ENCODE results near the gene DCC. TPM values are rescaled to one million over a fixed set of nuclear protein-coding genes. Genes with fewer than 3 reads are reported as not detected.

The DCC gene
- total RNA-seq, 2 donors from 2014 or later: not detected

- no peaks in the 10 kb centered on the region for H3K27me3 Mint-ChIP-seq
- H3K4me3 Mint-ChIP-seq: no peak overlapping the region
- H3K4me1 Mint-ChIP-seq (ENCODE audit: low read depth in 2 of 2): no peaks in the 10 kb centered on the region
- H3K36me3 Mint-ChIP-seq: no peaks in the 10 kb centered on the region
- ATAC-seq (no peak), DNase-seq (ENCODE audit: low spot score) (no peak)
- peaks cover 2% of the 10 kb centered on the region for H3K9me3 Mint-ChIP-seq
- H3K27ac Mint-ChIP-seq: no peak overlapping the region
Measured at GRCh38 chr18:52452427-52452826, 112.4 kb downstream of the DCC start.

GRCh38 chr18:52459890-52460289, 119.9 kb downstream of the DCC start:
- Mint-ChIP-seq H3K4me3 (no peak overlapping the region), H3K36me3 (no peaks in the 10 kb centered on the region), H3K27me3 (no peaks in the 10 kb centered on the region), H3K27ac (no peak overlapping the region), H3K4me1 (ENCODE audit: low read depth in 2 of 2) (no peaks in the 10 kb centered on the region), H3K9me3 (peaks cover 15% of the 10 kb centered on the region)
- DNase-seq (ENCODE audit: low spot score) (no peak), ATAC-seq (no peak)

GRCh38 chr18:52462853-52463252, 122.9 kb downstream of the DCC start:
- no peak overlapping the region for H3K27ac Mint-ChIP-seq
- ATAC-seq (no peak), DNase-seq (ENCODE audit: low spot score) (no peak)
- H3K9me3 Mint-ChIP-seq: peaks cover 23% of the 10 kb centered on the region
- H3K4me1 Mint-ChIP-seq (ENCODE audit: low read depth in 2 of 2): no peaks in the 10 kb centered on the region
- no peaks in the 10 kb centered on the region for H3K36me3 Mint-ChIP-seq
- no peaks in the 10 kb centered on the region for H3K27me3 Mint-ChIP-seq
- no peak overlapping the region for H3K4me3 Mint-ChIP-seq

GRCh38 chr18:52465391-52465790, 125.4 kb downstream of the DCC start:
- H3K4me1 Mint-ChIP-seq (ENCODE audit: low read depth in 2 of 2): no peaks in the 10 kb centered on the region
- DNase-seq (ENCODE audit: low spot score) (no peak), ATAC-seq (no peak)
- peaks cover 19% of the 10 kb centered on the region for H3K9me3 Mint-ChIP-seq
- H3K4me3 Mint-ChIP-seq: no peak overlapping the region
- no peaks in the 10 kb centered on the region for H3K27me3 Mint-ChIP-seq
- no peaks in the 10 kb centered on the region for H3K36me3 Mint-ChIP-seq
- no peak overlapping the region for H3K27ac Mint-ChIP-seq

GRCh38 chr18:52468496-52468895, 128.5 kb downstream of the DCC start:
- peaks cover 13% of the 10 kb centered on the region for H3K9me3 Mint-ChIP-seq
- no peak for DNase-seq (ENCODE audit: low spot score)
- H3K27ac Mint-ChIP-seq: no peak overlapping the region
- no peaks in the 10 kb centered on the region for H3K36me3 Mint-ChIP-seq
- no peaks in the 10 kb centered on the region for H3K4me1 Mint-ChIP-seq (ENCODE audit: low read depth in 2 of 2)
- no peaks in the 10 kb centered on the region for H3K27me3 Mint-ChIP-seq
- H3K4me3 Mint-ChIP-seq: no peak overlapping the region
- no peak for ATAC-seq

GRCh38 chr18:52475325-52475724, 135.3 kb downstream of the DCC start:
- no peaks in the 10 kb centered on the region for H3K4me1 Mint-ChIP-seq (ENCODE audit: low read depth in 2 of 2)

GRCh38 chr18:52481116-52481515, 141.1 kb downstream of the DCC start:
- ATAC-seq (no peak), DNase-seq (ENCODE audit: low spot score) (no peak)
- no peak overlapping the region for H3K4me3 Mint-ChIP-seq
- H3K27me3 Mint-ChIP-seq: no peaks in the 10 kb centered on the region
- H3K4me1 Mint-ChIP-seq (ENCODE audit: low read depth in 2 of 2): no peaks in the 10 kb centered on the region
- no peak overlapping the region for H3K27ac Mint-ChIP-seq
- H3K36me3 Mint-ChIP-seq: no peaks in the 10 kb centered on the region
- H3K9me3 Mint-ChIP-seq: peaks cover 11% of the 10 kb centered on the region

More at GRCh38 chr18:52475325-52475724, 135.3 kb downstream of the DCC start:
- Mint-ChIP-seq H3K9me3 (peaks cover 8% of the 10 kb centered on the region), H3K4me3 (no peak overlapping the region), H3K36me3 (no peaks in the 10 kb centered on the region), H3K27me3 (no peaks in the 10 kb centered on the region), H3K27ac (no peak overlapping the region)
- DNase-seq (ENCODE audit: low spot score) (no peak), ATAC-seq (no peak)

- Mint-ChIP-seq H3K4me1 (ENCODE audit: low read depth in 2 of 2) (no peaks in the 10 kb centered on the region), H3K27me3 (no peaks in the 10 kb centered on the region), H3K4me3 (no peak overlapping the region), H3K36me3 (no peaks in the 10 kb centered on the region), H3K9me3 (peaks cover 11% of the 10 kb centered on the region), H3K27ac (no peak overlapping the region)
- no peak for DNase-seq (ENCODE audit: low spot score)
- ATAC-seq: no peak
Measured at GRCh38 chr18:52484977-52485376, 145.0 kb downstream of the DCC start.

GRCh38 chr18:52486052-52486451, 146.1 kb downstream of the DCC start:
- peaks cover 11% of the 10 kb centered on the region for H3K9me3 Mint-ChIP-seq
- H3K36me3 Mint-ChIP-seq: no peaks in the 10 kb centered on the region
- H3K4me3 Mint-ChIP-seq: no peak overlapping the region
- no peak for DNase-seq (ENCODE audit: low spot score)
- no peaks in the 10 kb centered on the region for H3K27me3 Mint-ChIP-seq
- H3K27ac Mint-ChIP-seq: no peak overlapping the region
- ATAC-seq: no peak
- H3K4me1 Mint-ChIP-seq (ENCODE audit: low read depth in 2 of 2): no peaks in the 10 kb centered on the region

GRCh38 chr18:52489396-52490306, 149.7 kb downstream of the DCC start:
- Mint-ChIP-seq H3K36me3 (peaks cover 7% of the 10 kb centered on the region), H3K9me3 (peaks cover 7% of the 10 kb centered on the region), H3K27me3 (no peaks in the 10 kb centered on the region), H3K4me1 (ENCODE audit: low read depth in 2 of 2) (no peaks in the 10 kb centered on the region), H3K27ac (no peak overlapping the region), H3K4me3 (no peak overlapping the region)
- ATAC-seq: no peak
- DNase-seq (ENCODE audit: low spot score): no peak

GRCh38 chr18:52496426-52496825, 156.4 kb downstream of the DCC start:
- peaks cover 11% of the 10 kb centered on the region for H3K36me3 Mint-ChIP-seq
- no peak overlapping the region for H3K4me3 Mint-ChIP-seq
- no peaks in the 10 kb centered on the region for H3K4me1 Mint-ChIP-seq (ENCODE audit: low read depth in 2 of 2)
- no peak for DNase-seq (ENCODE audit: low spot score)
- H3K27me3 Mint-ChIP-seq: no peaks in the 10 kb centered on the region
- peaks cover 8% of the 10 kb centered on the region for H3K9me3 Mint-ChIP-seq
- no peak overlapping the region for H3K27ac Mint-ChIP-seq
- ATAC-seq: no peak

- Mint-ChIP-seq H3K4me3 (no peak overlapping the region), H3K36me3 (peaks cover 8% of the 10 kb centered on the region), H3K4me1 (ENCODE audit: low read depth in 2 of 2) (no peaks in the 10 kb centered on the region), H3K9me3 (peaks cover 10% of the 10 kb centered on the region), H3K27me3 (no peaks in the 10 kb centered on the region), H3K27ac (no peak overlapping the region)
- DNase-seq (ENCODE audit: low spot score): no peak
- no peak for ATAC-seq
Measured at GRCh38 chr18:52499016-52499415, 159.0 kb downstream of the DCC start.

GRCh38 chr18:52499644-52500043, 159.6 kb downstream of the DCC start:
- ATAC-seq: no peak
- no peak overlapping the region for H3K4me3 Mint-ChIP-seq
- H3K36me3 Mint-ChIP-seq: peaks cover 4% of the 10 kb centered on the region
- H3K9me3 Mint-ChIP-seq: peaks cover 8% of the 10 kb centered on the region
- H3K4me1 Mint-ChIP-seq (ENCODE audit: low read depth in 2 of 2): no peaks in the 10 kb centered on the region
- H3K27me3 Mint-ChIP-seq: no peaks in the 10 kb centered on the region
- no peak overlapping the region for H3K27ac Mint-ChIP-seq
- no peak for DNase-seq (ENCODE audit: low spot score)

GRCh38 chr18:52504589-52504988, 164.6 kb downstream of the DCC start:
- Mint-ChIP-seq H3K36me3 (no peaks in the 10 kb centered on the region), H3K4me3 (no peak overlapping the region), H3K4me1 (ENCODE audit: low read depth in 2 of 2) (no peaks in the 10 kb centered on the region), H3K27ac (no peak overlapping the region), H3K27me3 (no peaks in the 10 kb centered on the region), H3K9me3 (peaks cover 6% of the 10 kb centered on the region)
- no peak for ATAC-seq
- no peak for DNase-seq (ENCODE audit: low spot score)

- H3K27ac Mint-ChIP-seq: no peak overlapping the region
- no peaks in the 10 kb centered on the region for H3K27me3 Mint-ChIP-seq
- no peak for DNase-seq (ENCODE audit: low spot score)
- H3K4me1 Mint-ChIP-seq (ENCODE audit: low read depth in 2 of 2): no peaks in the 10 kb centered on the region
- no peak overlapping the region for H3K4me3 Mint-ChIP-seq
- no peaks in the 10 kb centered on the region for H3K36me3 Mint-ChIP-seq
- no peak for ATAC-seq
- peaks cover 3% of the 10 kb centered on the region for H3K9me3 Mint-ChIP-seq
Measured at GRCh38 chr18:52510139-52510538, 170.1 kb downstream of the DCC start.

Data from natural killer cell treated with Interleukin-12 subunit alpha and Interleukin-12 subunit beta and Interleukin-15 and Interleukin-18, amount 100 ng/mL, for 72 hours (primary cell).